GM10266 (cell line): ENCODE results near the gene SMIM44.
"Not testable (repeated sequence)": the region's sequence is repeated elsewhere in the genome, so short reads cannot be mapped to it uniquely, and the experiment has no call there.

Experiments used
- DNase-seq: peaks from one replicate; pipeline ENCODE4 v3.0.0; 2012; ENCODE audit errors: extremely low spot score
- TF ChIP-seq, protein P1 (sequence below): IDR thresholded peaks from 2 replicates; pipeline ENCODE4 v1.5.1; 2012; ENCODE audit warnings: mild to moderate bottlenecking, low read depth; ENCODE audit not compliant: control insufficient read depth, insufficient read depth; ENCODE audit errors: missing control alignments

The SMIM44 gene

DNA sequence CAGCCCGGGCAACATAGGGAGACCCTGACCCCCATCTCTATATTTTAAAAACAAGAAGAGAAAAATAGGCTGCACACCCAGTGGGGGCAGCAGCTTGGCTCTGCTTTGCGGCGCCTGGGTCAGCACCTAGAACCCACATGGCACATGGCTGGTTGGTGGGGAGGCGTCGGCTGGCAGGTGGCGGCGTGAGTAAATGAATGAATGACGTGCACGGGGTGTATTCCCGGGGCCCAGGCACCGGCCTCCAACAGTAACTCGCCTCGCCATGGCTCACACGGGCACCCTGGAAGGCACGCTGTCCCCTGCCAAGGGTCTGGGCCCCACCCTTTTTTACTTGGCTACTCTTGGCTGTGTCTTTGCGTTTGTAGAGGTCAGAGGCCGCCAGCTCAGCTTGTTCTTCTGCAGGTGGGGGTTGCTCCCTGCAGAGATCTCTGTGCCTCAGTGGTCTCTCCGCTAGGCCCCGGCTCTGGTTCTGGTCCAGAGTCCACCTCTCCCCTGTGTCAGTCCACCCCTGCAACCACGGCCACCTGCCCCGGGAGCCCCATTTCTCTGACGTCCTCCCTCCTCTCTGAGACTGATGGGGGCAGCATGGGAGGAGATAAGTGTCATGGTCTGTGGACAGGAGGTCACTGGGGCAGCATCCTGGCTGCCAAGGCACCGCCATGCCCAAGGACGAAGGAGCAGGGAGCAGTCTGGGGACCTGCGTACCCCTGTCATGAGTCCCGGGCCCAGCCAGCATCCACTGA, 28.4 kb upstream of the SMIM44 start:
- TF ChIP-seq, protein P1, sequence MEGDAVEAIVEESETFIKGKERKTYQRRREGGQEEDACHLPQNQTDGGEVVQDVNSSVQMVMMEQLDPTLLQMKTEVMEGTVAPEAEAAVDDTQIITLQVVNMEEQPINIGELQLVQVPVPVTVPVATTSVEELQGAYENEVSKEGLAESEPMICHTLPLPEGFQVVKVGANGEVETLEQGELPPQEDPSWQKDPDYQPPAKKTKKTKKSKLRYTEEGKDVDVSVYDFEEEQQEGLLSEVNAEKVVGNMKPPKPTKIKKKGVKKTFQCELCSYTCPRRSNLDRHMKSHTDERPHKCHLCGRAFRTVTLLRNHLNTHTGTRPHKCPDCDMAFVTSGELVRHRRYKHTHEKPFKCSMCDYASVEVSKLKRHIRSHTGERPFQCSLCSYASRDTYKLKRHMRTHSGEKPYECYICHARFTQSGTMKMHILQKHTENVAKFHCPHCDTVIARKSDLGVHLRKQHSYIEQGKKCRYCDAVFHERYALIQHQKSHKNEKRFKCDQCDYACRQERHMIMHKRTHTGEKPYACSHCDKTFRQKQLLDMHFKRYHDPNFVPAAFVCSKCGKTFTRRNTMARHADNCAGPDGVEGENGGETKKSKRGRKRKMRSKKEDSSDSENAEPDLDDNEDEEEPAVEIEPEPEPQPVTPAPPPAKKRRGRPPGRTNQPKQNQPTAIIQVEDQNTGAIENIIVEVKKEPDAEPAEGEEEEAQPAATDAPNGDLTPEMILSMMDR: no peak
- no peak for DNase-seq

DNA sequence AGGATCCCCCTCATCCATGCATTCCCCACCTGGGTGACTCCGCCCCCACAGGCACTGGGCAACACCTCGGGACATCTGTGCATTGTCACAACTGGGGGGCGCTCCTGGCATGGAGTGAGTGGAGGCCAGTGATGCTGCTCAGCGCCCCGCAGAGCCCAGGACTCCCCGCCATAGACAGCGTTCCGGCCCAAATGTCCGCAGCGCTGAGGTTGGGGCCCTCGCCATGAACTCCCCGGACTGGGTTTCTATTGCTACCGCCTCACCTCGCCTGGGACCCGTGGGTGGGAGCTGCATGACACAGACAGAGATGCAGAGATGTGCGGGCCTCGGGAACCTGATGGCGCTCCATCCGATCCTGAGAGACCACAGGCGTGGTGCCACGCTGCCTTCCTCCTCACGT, 27.5 kb upstream of the SMIM44 start:
- TF ChIP-seq, protein P1: no peak

DNA sequence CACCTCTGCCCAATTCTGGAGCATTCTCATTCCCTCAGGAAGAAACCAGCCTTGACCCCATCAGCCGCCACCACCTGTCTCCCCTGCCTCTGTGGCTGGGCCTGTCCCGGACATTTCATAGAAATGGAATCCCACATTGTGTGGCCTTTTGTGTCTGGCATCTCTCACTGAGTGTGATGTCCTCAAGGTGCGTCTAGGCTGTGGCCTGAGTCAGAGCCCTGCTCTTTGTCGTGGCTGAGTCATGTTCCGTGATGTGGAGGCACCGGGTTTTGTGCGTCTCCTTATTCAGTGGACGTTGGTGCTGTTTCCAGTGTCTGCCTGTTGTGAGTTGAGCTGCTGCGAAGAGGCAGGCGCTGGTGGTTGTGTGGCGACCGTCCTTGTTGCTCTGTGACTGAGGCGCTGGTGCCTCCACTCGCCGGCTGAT, 26.3 kb upstream of the SMIM44 start:
- TF ChIP-seq, protein P1: no peak

More for the DNA sequence above, 27.5 kb upstream of the SMIM44 start:
- no peak for DNase-seq

DNA sequence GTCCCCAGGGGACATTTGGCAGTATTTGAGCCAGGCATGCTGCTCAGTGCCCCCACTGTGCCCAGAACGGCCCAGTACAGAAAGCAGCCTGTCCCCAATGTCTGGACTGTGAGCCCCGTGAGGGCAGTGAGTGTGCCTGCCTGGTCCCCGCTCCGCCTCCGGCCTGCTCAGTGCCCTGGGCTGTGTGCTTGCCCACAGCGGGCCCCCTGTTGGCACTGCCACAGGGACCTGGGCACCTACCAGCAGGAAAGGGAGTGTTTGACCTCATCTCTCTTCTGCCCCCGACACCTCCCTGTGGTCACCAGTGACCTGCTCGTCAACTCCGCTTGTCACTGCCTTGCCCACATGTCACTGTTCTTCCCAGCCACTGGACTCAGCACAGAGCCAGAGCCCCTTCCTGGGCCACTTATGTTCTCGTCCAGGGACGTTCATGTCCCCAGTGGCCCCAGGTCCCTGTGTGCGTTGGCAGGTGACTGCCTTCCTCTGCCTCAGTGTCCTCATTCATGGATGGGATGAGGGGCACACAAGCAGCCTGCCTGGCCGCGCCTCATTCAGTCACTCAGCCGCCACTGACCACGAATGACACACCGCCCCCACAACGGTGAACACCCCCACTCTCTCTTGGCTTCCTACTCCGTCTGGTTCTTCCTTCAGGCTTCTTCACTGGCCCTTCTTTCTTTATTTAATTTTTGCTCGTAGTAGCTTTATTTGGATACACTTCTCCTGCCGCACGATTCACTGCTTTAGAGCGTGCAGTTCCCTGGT, 25.7 kb upstream of the SMIM44 start:
- TF ChIP-seq, protein P1: no peak
- DNase-seq: no peak

More for the DNA sequence above, 26.3 kb upstream of the SMIM44 start:
- no peak for DNase-seq

DNA sequence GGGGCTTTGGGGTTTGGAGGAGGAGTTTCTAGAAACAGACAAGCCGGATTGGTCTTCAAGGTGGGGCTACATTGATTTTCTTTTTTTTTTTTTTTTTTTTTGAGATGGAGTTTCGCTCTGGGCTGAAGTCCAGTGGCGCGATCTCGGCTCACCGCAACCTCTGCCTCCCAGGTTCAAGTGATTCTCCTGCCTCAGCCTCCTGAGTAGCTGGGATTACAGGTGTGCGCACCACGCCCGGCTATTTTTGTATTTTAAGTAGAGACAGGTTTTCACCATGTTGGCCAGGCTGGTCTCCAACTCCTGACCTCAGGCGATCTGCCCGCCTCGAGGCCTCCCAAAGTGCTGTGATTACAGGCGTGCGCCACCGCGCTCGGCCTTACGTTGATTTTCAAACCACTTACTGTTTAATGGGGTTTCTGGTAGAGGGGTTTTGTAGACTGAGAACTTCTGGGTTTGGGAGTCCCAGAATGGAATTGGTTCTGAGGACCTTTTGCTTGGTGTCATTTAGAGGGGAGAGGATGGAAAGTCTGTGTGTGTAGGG, 24.9 kb upstream of the SMIM44 start:
- not testable (repeated sequence) for DNase-seq

DNA sequence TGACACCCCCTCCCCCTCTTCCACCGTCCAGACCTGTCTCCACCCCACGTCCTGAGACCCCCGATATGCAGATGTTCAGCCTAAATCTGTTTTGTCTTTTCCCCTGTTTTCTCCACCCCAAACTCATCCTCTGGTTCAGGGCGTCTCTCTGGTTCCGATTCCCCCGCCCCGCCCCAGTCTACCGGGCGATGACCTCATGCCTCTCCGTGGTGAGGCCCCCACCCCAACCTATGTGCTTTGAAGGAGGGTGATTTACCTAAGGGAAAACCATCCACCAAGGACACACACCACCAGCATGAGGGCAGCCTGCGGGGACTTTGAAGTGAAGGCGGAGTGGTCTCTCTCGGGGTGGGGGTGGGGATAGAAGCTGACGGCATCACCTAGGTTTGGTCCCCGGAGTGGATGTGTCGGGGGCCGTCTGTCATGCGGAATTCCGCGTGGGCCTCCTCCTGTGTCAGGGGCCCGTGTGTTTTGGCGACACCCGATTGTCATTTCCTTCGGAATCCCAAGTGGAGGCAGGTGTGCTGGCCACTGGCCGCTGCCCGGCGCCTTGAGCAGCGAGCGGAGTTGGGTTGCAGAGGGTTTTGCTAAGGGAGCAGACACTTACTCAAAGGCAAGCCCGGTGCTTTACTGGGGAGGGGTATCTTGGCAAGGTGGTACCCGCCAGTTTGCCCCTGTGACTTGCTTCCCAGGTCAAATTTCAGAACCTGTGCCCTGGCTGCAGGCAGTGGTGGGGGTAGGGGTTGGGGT, 24.3 kb upstream of the SMIM44 start:
- no peak for DNase-seq
- TF ChIP-seq, protein P1: no peak
